Measurements from ENCODE around the gene CTDNEP1. TPM values are rescaled to one million over a fixed set of nuclear protein-coding genes. Genes with fewer than 3 reads are reported as not detected.

The CTDNEP1 gene
- polyA plus RNA-seq, 2 of the 4 experiments (the other 2 are of a cell fraction): 145 to 161 TPM

- DNase-seq (ENCODE audit: low read depth in 1 of 2, low spot score in 1 of 2) (no peak), FAIRE-seq (no peak), ATAC-seq (no peak)
- TF ChIP-seq RCOR1 (IDR thresholded peaks at IDR 0.05; ENCODE audit: low read depth, low read length): no peak
- TF ChIP-seq CBX2 (IDR thresholded peaks at IDR 0.05; ENCODE audit: borderline replicate concordance, low read depth): no peak
- TF ChIP-seq EHMT2 (IDR thresholded peaks at IDR 0.05; ENCODE audit: low read depth): no peak
- no peak for TF ChIP-seq RFX5 (IDR thresholded peaks at IDR 0.05)
- TF ChIP-seq PHF8 (IDR thresholded peaks at IDR 0.05; ENCODE audit: borderline replicate concordance, low read depth): no peak
- no peak for TF ChIP-seq FOSL2 (IDR thresholded peaks at IDR 0.05)
- TF ChIP-seq FOSL2 (CRISPR knock-in tag; IDR thresholded peaks at IDR 0.05): no peak
- no peak for TF ChIP-seq RARB (CRISPR knock-in tag; IDR thresholded peaks at IDR 0.05)
- no peak for TF ChIP-seq SMC3 (IDR thresholded peaks at IDR 0.05)
- no peak for TF ChIP-seq MAFK (IDR thresholded peaks at IDR 0.05; ENCODE audit: partially characterized antibody)
- H3K4me3 ChIP-seq: peak overlapping the region; percentile 20; the same call in 1 of the 3 replicates
- H3K4me1 ChIP-seq: peaks cover 44% of the 10 kb centered on the region
- 42% methylated on average over 4 of the region's 4 CpGs for WGBS (ENCODE audit: missing lambda C conversion rate)
- ChIA-PET POLR2A (no interaction called here), CTCF (interaction anchor here (0.9 to 17.3 kb wide), 8 partner anchors 9 to 63 kb away, joined by 3 to 169 read pairs (median 9); partner anchors contain the start of genes ACADVL, CTDNEP1, DLG4 and ELP5)
- peak overlapping the region; percentile 18 to 54; a peak in 4 of 6 replicates for H3K27ac ChIP-seq
- H3K9me3 ChIP-seq: no peaks in the 10 kb centered on the region
- peak overlapping the region; percentile 97 for H3K4me2 ChIP-seq
Observed at GRCh38 chr17:7240375-7240774, 11.2 kb downstream of the CTDNEP1 start.

- ATAC-seq: peak; percentile 54 to 79
- Histone ChIP-seq H3K9me3 (no peaks in the 10 kb centered on the region), H3K4me3 (peak within 1 kb of the TSS; percentile 99), H3K4me2 (peak within 1 kb of the TSS; percentile 97), H3K4me1 (peaks cover 52% of the 10 kb centered on the region), H3K27ac (peak within 1 kb of the TSS; percentile 98 to 100)
- CTCF ChIA-PET: interaction anchor here (0.9 to 17.3 kb wide), 7 partner anchors 10 to 61 kb away, joined by 3 to 169 read pairs (median 11); partner anchors contain the start of genes ACADVL, DLG4 and SLC2A4
- 1% methylated on average over 44 of the region's 72 CpGs for WGBS (ENCODE audit: missing lambda C conversion rate)
- peak; percentile 100 for DNase-seq (ENCODE audit: low read depth in 1 of 2, low spot score in 1 of 2)
- POLR2A ChIA-PET: interaction anchor here (0.6 to 6.9 kb wide), 4 partner anchors 12 to 19 kb away, joined by 3 to 63 read pairs (median 4); partner anchors contain the start of genes ACADVL, CTDNEP1, DLG4 and ELP5
- FAIRE-seq: no peak
- TF ChIP-seq JUN (IDR thresholded peaks at IDR 0.05): peak; percentile 73 to 81; a peak in 3 of 5 replicates
- peak; percentile 70 for TF ChIP-seq POLR2A (IDR thresholded peaks at IDR 0.05; ENCODE audit: low read length)
- no peak for TF ChIP-seq HMGXB4 (CRISPR knock-in tag; IDR thresholded peaks at IDR 0.05; ENCODE audit: borderline replicate concordance)
- no peak for TF ChIP-seq HES2 (IDR thresholded peaks at IDR 0.05)
- no peak for TF ChIP-seq CTCF (IDR thresholded peaks at IDR 0.05)
- TF ChIP-seq CBX8 (IDR thresholded peaks at IDR 0.05): no peak
- TF ChIP-seq HEYL (CRISPR knock-in tag; IDR thresholded peaks at IDR 0.05): no peak
- no peak for TF ChIP-seq RFX5 (IDR thresholded peaks at IDR 0.05)
- TF ChIP-seq MYC (IDR thresholded peaks at IDR 0.05; ENCODE audit: borderline replicate concordance, low read length): peak; percentile 75; the same call in 1 of the 2 replicates
- TF ChIP-seq FOXS1 (CRISPR knock-in tag; IDR thresholded peaks at IDR 0.05): no peak
- no peak for TF ChIP-seq HOXA7 (CRISPR knock-in tag; IDR thresholded peaks at IDR 0.05)
- TF ChIP-seq EHF (CRISPR knock-in tag; IDR thresholded peaks at IDR 0.05): no peak
- TF ChIP-seq PBX3 (IDR thresholded peaks at IDR 0.05): no peak; the same call in 1 of the 2 replicates
- TF ChIP-seq MAZ (IDR thresholded peaks at IDR 0.05; ENCODE audit: borderline replicate concordance, low read depth, low read length): peak; percentile 97
- no peak for TF ChIP-seq RCOR1 (IDR thresholded peaks at IDR 0.05; ENCODE audit: low read depth, low read length)
- no peak for TF ChIP-seq RAD21 (conservative IDR thresholded peaks at IDR 0.05 in 1 of 2, IDR thresholded peaks at IDR 0.05 in 1 of 2)
- TF ChIP-seq EP300 (IDR thresholded peaks at IDR 0.05): no peak
- TF ChIP-seq MAX (IDR thresholded peaks at IDR 0.05): peak; percentile 52
- TF ChIP-seq RARB (CRISPR knock-in tag; IDR thresholded peaks at IDR 0.05): no peak
- TF ChIP-seq E2F6 (IDR thresholded peaks at IDR 0.05; ENCODE audit: borderline replicate concordance, low read depth): no peak
- no peak for TF ChIP-seq HDAC2 (IDR thresholded peaks at IDR 0.05)
- TF ChIP-seq BCL3 (IDR thresholded peaks at IDR 0.05): no peak
Observed at GRCh38 chr17:7239091-7240027, 12.2 kb downstream of the CTDNEP1 start, which contains the start of gene PHF23. Gene PHF23, minus strand, starts transcription at chr17:7239457. Its CDS starts 178 bp downstream, at chr17:7239279.
